Stomach (tissue), 4 donors: ENCODE data around the gene ST6GALNAC5.

ENCODE experiments used
- EP300 ChIP-seq: sonication (generic); formaldehyde crosslinking; IDR thresholded peaks from one replicate; pipeline ENCODE4 v1.6.1; 2017; ENCODE audit warnings: antibody characterized with exemption
- POLR2A ChIP-seq, 4 donors: fragments of 450-650 bp; IDR thresholded peaks; one replicate each; pipeline ENCODE4 v1.6.1; 2016; ENCODE audit warnings: antibody characterized with exemption in 4 of 4, control low read depth in 2 of 4, mild to moderate bottlenecking in 1 of 4, moderate library complexity in 1 of 4

GRCh38 chr1:76919085-76919484 lies 51.8 kb downstream of the ST6GALNAC5 start:
- TF ChIP-seq POLR2A (IDR thresholded peaks at IDR 0.05) (no peak), EP300 (no peak)
